Measurements from ENCODE around the gene AGPAT3.

Gene AGPAT3

GRCh38 chr21:43974791-43975468 lies 109.9 kb downstream of the AGPAT3 start:
- no peak for DNase-seq (ENCODE audit: low read depth in 2 of 2)

GRCh38 chr21:43975469-43976098 lies 110.6 kb downstream of the AGPAT3 start:
- DNase-seq (ENCODE audit: low read depth in 2 of 2), result peak; percentile 55 to 79

DNA sequence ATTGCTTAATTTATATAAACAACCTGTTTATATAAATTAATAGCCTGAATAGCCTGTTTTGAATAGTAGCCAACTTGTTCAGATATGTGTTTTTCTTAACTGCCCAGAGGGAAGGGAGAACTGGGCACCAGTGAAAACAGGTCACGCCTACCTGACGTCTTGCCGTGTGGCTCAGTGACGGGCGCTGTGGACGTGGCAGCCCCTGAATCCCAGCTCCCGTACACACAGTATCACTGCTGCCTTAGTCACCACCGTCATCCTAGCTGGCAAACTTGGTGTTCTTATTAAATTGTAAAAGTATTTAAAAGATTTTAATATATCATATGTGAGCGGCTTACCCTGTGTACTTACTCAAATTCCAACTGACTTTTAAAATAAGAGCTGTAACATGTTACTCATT lies 111.6 kb downstream of the AGPAT3 start:
- DNase-seq (ENCODE audit: low read depth in 2 of 2), result no peak

DNA sequence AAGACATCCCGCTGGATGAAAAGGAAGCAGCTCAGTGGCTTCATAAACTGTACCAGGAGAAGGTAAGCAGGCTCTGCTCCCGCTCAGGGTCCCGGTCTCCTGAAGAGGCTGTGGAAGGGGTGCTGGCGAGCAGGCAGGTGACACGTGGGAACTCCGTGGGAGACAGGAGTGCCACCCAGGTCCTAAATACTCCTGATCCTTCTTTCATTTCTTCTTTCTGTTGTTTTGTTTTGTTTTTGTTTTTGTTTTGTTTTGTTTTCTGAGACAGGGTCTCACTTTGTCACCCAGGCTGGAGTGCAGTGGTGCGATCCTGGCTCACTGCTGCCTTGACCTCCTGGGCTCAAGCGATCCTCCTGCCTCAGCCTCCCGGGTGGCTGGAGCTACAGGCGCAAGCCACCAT lies 113.0 kb downstream of the AGPAT3 start:
- DNase-seq (ENCODE audit: low read depth in 2 of 2), result no peak

GRCh38 chr21:43979654-43980053 lies 114.6 kb downstream of the AGPAT3 start:
- no peak for DNase-seq (ENCODE audit: low read depth in 2 of 2)

GRCh38 chr21:43981151-43981870 lies 116.3 kb downstream of the AGPAT3 start:
- DNase-seq (ENCODE audit: low read depth in 2 of 2), result no peak

DNA sequence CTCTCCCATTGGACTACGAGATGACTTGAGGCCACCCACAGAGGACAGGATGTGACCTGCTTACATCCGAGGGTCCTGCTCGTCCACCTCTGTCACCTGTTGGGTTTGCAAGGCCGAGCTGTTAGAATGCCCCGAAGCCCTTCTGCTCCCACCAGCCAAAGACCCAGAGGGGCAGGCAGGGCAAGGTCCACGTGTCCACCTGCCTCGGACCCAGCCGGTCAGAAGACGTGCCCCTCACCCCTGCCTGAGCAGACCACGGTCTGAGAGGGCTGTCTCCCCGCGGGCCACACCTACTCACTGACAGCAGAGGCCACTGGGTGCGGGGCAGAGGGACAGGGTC lies 116.8 kb downstream of the AGPAT3 start:
- DNase-seq (ENCODE audit: low read depth in 2 of 2), result no peak

DNA sequence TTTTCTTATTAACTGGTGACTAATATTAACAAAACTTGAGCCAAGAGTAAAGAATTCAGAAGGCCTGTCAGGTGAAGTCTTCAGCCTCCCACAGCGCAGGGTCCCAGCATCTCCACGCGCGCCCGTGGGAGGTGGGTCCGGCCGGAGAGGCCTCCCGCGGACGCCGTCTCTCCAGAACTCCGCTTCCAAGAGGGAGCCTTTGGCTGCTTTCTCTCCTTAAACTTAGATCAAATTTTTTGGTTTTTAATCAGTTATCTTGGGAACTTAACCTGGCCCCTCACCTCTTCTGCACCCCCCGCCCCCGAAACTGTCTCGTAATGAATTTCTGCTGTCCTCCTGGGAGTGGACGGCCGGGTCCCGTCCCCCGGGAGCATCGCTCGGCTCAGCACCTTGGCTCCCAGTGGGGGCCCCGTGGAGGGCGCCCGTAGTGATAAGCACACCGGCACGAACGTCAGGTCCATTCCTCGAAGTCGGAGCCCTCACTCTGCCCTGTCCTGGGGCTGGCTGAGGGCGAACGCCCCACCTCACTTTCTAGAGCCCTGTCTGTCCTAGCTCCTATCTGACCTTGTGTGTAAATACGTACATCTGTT lies 117.6 kb downstream of the AGPAT3 start:
- DNase-seq (ENCODE audit: low read depth in 2 of 2), result no peak

GRCh38 chr21:43983390-43983789 lies 118.4 kb downstream of the AGPAT3 start:
- DNase-seq (ENCODE audit: low read depth in 2 of 2), result no peak

DNA sequence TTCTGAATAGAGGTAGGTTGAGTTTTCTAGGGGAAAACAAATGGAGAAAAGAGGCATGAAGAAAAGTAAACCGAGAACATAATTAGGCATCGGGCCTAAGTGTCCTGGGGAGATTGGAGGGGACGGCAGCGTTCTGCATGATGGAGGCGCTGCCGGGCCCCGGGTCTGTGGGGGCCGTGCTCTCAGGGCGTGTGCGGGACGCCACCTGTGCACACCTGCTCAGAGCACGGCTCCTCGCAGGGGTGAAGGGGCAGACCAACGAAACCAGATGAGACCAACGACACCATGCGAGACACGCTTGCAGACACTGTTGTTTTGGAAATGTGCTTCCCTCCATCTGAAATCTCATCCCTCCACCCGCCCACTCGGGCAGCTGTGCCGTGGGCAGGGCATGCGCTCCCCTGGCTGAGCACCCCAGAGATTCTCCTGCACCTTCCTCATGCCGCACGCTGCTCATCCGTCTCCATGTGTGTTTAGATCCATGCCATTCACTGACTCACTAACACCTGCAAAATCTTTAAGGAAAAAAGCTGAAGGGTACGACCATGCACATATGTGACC lies 118.9 kb downstream of the AGPAT3 start:
- no peak for DNase-seq (ENCODE audit: low read depth in 2 of 2)

DNA sequence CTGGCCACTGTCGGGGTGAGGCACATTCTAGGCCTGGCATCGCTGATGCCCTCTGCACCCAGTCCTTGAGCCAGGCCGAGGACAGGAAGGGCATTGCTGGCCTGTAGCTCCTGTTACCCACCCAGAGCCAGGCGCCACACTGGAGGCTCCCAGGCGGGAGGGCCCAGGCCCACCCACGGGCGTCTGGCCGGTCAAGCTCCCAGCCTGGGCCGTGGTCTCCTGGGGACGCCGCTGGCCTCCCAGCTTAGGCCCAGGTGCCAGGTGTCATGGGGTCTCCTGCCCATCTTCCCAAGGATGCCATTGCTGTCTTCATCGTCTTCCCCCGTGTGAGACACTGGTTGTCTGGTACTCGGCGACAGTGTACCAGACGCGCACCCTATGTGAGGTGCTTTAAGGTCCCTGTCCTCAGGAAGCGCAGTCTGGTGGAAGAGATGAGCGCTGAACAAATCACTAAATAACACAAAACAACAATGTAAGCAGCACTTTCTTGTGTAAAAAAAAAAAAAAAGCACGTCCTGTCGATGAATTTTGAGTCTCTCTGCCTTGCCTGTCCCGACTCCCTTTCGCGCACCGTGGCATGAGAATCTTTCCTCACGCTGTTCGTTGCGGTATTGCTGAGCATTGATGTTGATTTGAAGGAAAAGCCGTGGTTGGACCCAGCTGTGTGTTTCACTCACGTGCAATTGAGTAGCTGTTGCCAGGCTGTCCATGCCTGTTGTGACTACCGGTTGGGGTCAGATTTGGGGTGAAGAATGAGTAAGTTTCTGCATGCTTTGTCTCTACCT lies 120.1 kb downstream of the AGPAT3 start:
- no peak for DNase-seq (ENCODE audit: low read depth in 2 of 2)

DNA sequence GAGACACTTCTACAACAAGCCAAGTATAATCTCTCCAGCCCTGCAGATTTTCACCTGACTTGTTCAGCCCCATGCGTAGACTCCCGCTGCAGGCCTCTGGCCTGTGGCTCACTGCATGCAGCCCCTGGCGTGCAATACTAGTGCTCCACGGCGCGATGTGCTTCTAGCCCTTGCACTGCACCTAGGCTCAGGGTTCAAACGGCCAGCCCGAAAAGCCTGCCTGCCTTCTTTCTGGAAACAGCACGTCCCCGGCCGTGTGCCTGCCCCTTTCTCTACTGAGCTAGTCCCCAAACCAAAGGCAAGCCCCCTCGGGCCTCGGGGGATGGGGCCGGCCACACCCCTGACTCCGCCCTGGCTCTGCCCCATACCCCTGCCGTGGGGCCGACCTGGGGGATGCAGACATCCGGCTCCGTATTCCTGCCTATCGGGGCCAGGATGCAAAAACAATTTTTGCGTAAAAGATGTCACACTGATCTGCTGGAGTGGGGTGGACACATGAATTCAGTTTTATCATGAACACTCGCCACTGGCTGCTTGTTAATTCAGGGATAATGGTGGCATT lies 120.7 kb downstream of the AGPAT3 start:
- DNase-seq (ENCODE audit: low read depth in 2 of 2), result no peak

GRCh38 chr21:43986544-43987451 lies 121.8 kb downstream of the AGPAT3 start:
- no peak for DNase-seq (ENCODE audit: low read depth in 2 of 2)

GRCh38 chr21:43987509-43987908 lies 122.5 kb downstream of the AGPAT3 start:
- DNase-seq (ENCODE audit: low read depth in 2 of 2), result no peak

- DNase-seq (ENCODE audit: low read depth in 2 of 2), result no peak
Observed at GRCh38 chr21:43988016-43988415, 123.0 kb downstream of the AGPAT3 start.

DNA sequence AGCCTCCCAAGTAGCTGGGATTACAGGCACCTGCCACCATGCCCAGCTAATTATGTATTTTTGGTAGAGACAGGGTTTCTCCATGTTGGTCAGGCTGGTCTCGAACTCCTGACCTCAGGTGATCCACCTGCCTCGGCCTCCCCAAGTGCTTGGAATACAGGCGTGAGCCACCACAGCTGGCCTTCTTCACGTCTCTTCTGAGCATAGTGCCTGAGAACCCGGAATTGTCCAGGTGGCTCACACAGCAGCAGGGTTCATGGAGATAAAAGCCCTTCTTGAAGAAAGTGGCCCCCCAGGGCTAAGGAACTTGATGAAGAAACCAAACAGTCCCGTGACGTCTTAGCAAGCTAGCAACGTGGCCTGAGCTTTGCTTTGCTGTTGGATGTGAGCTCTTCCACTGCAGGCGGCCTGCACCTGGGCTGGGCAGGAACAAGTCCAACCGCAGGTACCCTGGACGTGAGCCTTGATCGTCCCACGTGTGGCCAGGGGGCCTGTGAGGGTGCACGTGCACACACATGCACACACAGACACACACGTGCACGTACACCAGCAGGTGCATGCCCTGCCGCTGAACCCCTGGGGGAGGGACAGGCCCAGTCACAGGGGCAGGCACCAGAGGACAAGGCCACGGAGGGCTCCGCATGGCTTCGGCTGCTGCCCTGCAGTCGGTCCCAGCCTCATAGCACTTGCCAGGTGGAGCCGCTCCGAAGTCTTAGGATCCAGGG lies 123.6 kb downstream of the AGPAT3 start:
- DNase-seq (ENCODE audit: low read depth in 2 of 2), result no peak

DNA sequence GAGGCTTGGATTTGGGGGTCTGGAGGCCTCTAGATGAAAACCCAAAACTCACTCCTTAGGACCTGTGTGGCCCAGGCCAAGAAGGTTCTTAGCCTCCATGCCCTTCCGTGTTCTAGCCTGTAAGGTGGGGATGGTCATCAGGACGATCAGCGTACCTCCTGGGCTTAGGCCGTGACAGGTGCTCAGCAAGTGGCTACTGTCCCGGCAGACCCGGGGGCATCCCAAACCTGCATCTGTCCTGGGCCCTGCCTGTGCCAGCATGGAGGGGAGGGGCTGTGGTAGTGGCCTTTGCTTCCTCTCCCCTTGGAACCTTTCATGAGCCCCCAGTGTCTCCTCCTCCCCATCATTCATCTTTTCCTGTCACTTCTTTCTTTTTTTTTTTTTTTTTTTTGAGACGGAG lies 124.4 kb downstream of the AGPAT3 start:
- no peak for DNase-seq (ENCODE audit: low read depth in 2 of 2)

DNA sequence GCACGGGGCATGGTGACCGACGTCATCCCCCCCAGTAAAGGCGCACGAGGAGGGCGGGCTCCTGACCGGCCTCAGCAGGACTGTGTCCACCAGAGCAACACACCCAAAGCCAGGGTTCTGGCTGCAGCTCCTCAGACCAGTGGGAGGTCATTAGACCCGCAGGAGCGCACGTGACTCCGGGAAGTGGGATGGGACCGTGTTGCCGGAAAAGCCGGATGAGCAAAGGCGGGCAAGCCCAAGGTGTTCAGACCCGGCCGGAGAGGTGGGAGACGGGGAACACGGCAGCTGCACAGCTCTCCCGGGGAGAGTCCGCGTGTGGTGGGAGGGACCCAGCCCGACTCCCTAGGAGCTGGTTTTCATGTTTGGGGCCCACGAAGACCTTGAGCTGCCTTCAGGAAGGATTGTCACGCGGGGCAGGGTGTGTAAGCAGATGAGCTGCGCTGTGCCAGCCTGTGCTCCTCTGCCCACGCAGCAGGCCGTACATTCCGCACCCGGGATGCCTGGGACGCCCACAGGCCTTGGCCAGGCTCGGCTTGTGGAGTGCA lies 126.5 kb downstream of the AGPAT3 start:
- no peak for DNase-seq (ENCODE audit: low read depth in 2 of 2)

DNA sequence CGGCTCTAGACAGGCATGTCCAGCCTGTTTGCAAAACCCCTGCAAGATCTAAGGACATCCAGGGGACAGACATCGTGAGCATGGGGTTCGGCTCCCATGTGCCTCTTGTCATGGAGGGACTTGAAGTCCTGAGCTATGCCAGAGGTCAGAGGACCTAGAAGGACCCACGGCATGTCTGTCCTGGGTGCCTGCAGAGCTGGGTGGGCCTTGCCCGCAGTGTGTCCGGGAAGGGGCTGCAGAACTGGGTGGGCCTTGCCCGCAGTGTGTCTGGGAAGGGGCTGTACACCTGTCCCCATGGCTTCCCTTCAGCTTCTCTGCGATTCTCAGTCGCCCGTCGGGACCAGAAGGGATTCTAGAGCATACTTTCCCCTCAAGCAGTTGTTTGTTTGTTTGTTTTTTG lies 127.1 kb downstream of the AGPAT3 start:
- DNase-seq (ENCODE audit: low read depth in 2 of 2), result no peak
